NCI-H2196 treated with DMSO at 0.1 percent for 48 hours (cell line): ENCODE data around the gene FLNB.

Experiments used
- DNase-seq: peaks from one replicate; lab custom pipeline; 2025; ENCODE audit not compliant: unreplicated experiment; lab: John Stamatoyannopoulos, UW

FLNB gene

GRCh38 chr3:58104151-58104550 lies 95.9 kb downstream of the FLNB start:
- DNase-seq: no peak

GRCh38 chr3:58104712-58105111 lies 96.5 kb downstream of the FLNB start:
- no peak for DNase-seq

- DNase-seq: no peak
Measured at GRCh38 chr3:58105196-58105595, 97.0 kb downstream of the FLNB start.

- no peak for DNase-seq
Measured at GRCh38 chr3:58106061-58106460, 97.8 kb downstream of the FLNB start.

GRCh38 chr3:58106640-58107039 lies 98.4 kb downstream of the FLNB start:
- DNase-seq: no peak

GRCh38 chr3:58107597-58107996 lies 99.4 kb downstream of the FLNB start:
- no peak for DNase-seq

GRCh38 chr3:58109752-58110151 lies 101.5 kb downstream of the FLNB start:
- DNase-seq: no peak

GRCh38 chr3:58111513-58112184 lies 103.4 kb downstream of the FLNB start:
- DNase-seq: peak; percentile 17

GRCh38 chr3:58112185-58112535 lies 103.9 kb downstream of the FLNB start:
- no peak for DNase-seq

- no peak for DNase-seq
Measured at GRCh38 chr3:58115175-58115574, 107.0 kb downstream of the FLNB start.

- DNase-seq: no peak
Measured at GRCh38 chr3:58116161-58116955, 108.1 kb downstream of the FLNB start.

- DNase-seq: no peak
Measured at GRCh38 chr3:58116985-58117384, 108.8 kb downstream of the FLNB start.

- DNase-seq: peak; percentile 4
Measured at GRCh38 chr3:58117561-58118181, 109.4 kb downstream of the FLNB start.

- DNase-seq: no peak
Measured at GRCh38 chr3:58119186-58119585, 111.0 kb downstream of the FLNB start.

- no peak for DNase-seq
Measured at GRCh38 chr3:58120075-58120812, 112.0 kb downstream of the FLNB start.

GRCh38 chr3:58121183-58121582 lies 113.0 kb downstream of the FLNB start:
- no peak for DNase-seq

GRCh38 chr3:58122936-58123700 lies 114.9 kb downstream of the FLNB start:
- no peak for DNase-seq

GRCh38 chr3:58124387-58124786 lies 116.2 kb downstream of the FLNB start:
- DNase-seq: no peak

- DNase-seq: no peak
Measured at GRCh38 chr3:58129041-58129770, 121.0 kb downstream of the FLNB start.

- DNase-seq: no peak
Measured at GRCh38 chr3:58130591-58130990, 122.4 kb downstream of the FLNB start.
